ENCODE measurements around the gene CLPTM1L. TPM values are rescaled to one million over a fixed set of nuclear protein-coding genes. Genes with fewer than 3 reads are reported as not detected.

CLPTM1L gene
- polyA plus RNA-seq, 1 donor from 2014 or later: 61.6 TPM

GRCh38 chr5:1270426-1270825, 74.5 kb downstream of the CLPTM1L start:
- TF ChIP-seq TAF1 (IDR thresholded peaks at IDR 0.05; ENCODE audit: low read depth) (no peak), EP300 (conservative IDR thresholded peaks at IDR 0.05; ENCODE audit: poor library complexity, severe bottlenecking) (no peak), MXI1 (conservative IDR thresholded peaks at IDR 0.05; ENCODE audit: poor library complexity, severe bottlenecking) (no peak), RAD21 (conservative IDR thresholded peaks at IDR 0.05) (no peak), POLR2AphosphoS5 (IDR thresholded peaks at IDR 0.05) (no peak), EZH2 (IDR thresholded peaks at IDR 0.05; ENCODE audit: borderline replicate concordance, insufficient read depth, low read length, poor library complexity, severe bottlenecking) (no peak), SMC3 (conservative IDR thresholded peaks at IDR 0.05; ENCODE audit: poor library complexity) (no peak)
- TF ChIP-seq, protein P1, sequence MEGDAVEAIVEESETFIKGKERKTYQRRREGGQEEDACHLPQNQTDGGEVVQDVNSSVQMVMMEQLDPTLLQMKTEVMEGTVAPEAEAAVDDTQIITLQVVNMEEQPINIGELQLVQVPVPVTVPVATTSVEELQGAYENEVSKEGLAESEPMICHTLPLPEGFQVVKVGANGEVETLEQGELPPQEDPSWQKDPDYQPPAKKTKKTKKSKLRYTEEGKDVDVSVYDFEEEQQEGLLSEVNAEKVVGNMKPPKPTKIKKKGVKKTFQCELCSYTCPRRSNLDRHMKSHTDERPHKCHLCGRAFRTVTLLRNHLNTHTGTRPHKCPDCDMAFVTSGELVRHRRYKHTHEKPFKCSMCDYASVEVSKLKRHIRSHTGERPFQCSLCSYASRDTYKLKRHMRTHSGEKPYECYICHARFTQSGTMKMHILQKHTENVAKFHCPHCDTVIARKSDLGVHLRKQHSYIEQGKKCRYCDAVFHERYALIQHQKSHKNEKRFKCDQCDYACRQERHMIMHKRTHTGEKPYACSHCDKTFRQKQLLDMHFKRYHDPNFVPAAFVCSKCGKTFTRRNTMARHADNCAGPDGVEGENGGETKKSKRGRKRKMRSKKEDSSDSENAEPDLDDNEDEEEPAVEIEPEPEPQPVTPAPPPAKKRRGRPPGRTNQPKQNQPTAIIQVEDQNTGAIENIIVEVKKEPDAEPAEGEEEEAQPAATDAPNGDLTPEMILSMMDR (IDR thresholded peaks at IDR 0.05; ENCODE audit: poor library complexity, severe bottlenecking): no peak
- TF ChIP-seq, protein P2, sequence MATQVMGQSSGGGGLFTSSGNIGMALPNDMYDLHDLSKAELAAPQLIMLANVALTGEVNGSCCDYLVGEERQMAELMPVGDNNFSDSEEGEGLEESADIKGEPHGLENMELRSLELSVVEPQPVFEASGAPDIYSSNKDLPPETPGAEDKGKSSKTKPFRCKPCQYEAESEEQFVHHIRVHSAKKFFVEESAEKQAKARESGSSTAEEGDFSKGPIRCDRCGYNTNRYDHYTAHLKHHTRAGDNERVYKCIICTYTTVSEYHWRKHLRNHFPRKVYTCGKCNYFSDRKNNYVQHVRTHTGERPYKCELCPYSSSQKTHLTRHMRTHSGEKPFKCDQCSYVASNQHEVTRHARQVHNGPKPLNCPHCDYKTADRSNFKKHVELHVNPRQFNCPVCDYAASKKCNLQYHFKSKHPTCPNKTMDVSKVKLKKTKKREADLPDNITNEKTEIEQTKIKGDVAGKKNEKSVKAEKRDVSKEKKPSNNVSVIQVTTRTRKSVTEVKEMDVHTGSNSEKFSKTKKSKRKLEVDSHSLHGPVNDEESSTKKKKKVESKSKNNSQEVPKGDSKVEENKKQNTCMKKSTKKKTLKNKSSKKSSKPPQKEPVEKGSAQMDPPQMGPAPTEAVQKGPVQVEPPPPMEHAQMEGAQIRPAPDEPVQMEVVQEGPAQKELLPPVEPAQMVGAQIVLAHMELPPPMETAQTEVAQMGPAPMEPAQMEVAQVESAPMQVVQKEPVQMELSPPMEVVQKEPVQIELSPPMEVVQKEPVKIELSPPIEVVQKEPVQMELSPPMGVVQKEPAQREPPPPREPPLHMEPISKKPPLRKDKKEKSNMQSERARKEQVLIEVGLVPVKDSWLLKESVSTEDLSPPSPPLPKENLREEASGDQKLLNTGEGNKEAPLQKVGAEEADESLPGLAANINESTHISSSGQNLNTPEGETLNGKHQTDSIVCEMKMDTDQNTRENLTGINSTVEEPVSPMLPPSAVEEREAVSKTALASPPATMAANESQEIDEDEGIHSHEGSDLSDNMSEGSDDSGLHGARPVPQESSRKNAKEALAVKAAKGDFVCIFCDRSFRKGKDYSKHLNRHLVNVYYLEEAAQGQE (IDR thresholded peaks at IDR 0.05; ENCODE audit: borderline replicate concordance): no peak
- H3K9me2 ChIP-seq (ENCODE audit: insufficient read depth, low read length): no peaks in the 10 kb centered on the region
- no peaks in the 10 kb centered on the region for H3K9me3 ChIP-seq (ENCODE audit: low read length)
- H3K9ac ChIP-seq (ENCODE audit: low read length): no peak overlapping the region
- H3K79me2 ChIP-seq (replicated peaks; ENCODE audit: insufficient read depth, low read length): no peaks in the 10 kb centered on the region
- H3K27ac ChIP-seq (ENCODE audit: low read length): no peak overlapping the region
- no peak overlapping the region for H2AFZ ChIP-seq (ENCODE audit: low read depth, low read length)
- H3K27me3 ChIP-seq (ENCODE audit: insufficient read depth, low read depth, low read length): no peaks in the 10 kb centered on the region
- no peaks in the 10 kb centered on the region for H3K36me3 ChIP-seq (ENCODE audit: insufficient read depth, low read length)
- no peak overlapping the region for H3K4me3 ChIP-seq (ENCODE audit: low read length)
- H3K4me2 ChIP-seq (ENCODE audit: low read length): no peak overlapping the region
- H3F3A ChIP-seq (ENCODE audit: insufficient read depth, low read length, poor library complexity, severe bottlenecking): no peaks in the 10 kb centered on the region
- H4K20me1 ChIP-seq (ENCODE audit: insufficient read depth): no peaks in the 10 kb centered on the region

DNA sequence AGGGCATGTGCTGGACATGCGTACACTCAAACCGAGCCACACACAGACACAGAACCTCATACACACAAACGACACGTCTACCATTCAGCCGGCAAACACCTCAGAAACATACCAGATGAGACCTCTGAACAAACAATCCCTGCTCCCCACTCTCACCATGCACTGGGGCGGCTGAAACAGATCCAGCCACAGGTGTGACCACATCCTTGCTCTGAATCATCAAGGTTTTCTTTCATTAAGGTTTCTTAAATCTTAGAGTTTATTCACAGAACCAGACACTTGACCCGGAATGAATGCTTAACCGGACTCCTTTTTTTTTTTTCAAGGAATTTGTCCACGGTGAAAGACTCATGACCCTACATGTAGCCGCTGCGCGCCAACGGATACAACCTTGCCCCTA, 76.2 kb downstream of the CLPTM1L start:
- Histone ChIP-seq H4K20me1 (ENCODE audit: insufficient read depth) (no peaks in the 10 kb centered on the region), H3K9ac (ENCODE audit: low read length) (no peak overlapping the region)
- no peak for TF ChIP-seq RAD21 (conservative IDR thresholded peaks at IDR 0.05)
- TF ChIP-seq EZH2 (IDR thresholded peaks at IDR 0.05; ENCODE audit: borderline replicate concordance, insufficient read depth, low read length, poor library complexity, severe bottlenecking): no peak
- no peak for TF ChIP-seq POLR2AphosphoS5 (IDR thresholded peaks at IDR 0.05)
- TF ChIP-seq EP300 (conservative IDR thresholded peaks at IDR 0.05; ENCODE audit: poor library complexity, severe bottlenecking): no peak
- no peak for TF ChIP-seq SMC3 (conservative IDR thresholded peaks at IDR 0.05; ENCODE audit: poor library complexity)

More for the DNA sequence above, 76.2 kb downstream of the CLPTM1L start:
- no peak overlapping the region for H3K4me2 ChIP-seq (ENCODE audit: low read length)
- H3K9me2 ChIP-seq (ENCODE audit: insufficient read depth, low read length): no peaks in the 10 kb centered on the region
- H3K27me3 ChIP-seq (ENCODE audit: insufficient read depth, low read depth, low read length): no peaks in the 10 kb centered on the region
- no peak overlapping the region for H3K4me3 ChIP-seq (ENCODE audit: low read length)
- H3K36me3 ChIP-seq (ENCODE audit: insufficient read depth, low read length): no peaks in the 10 kb centered on the region
- no peak overlapping the region for H2AFZ ChIP-seq (ENCODE audit: low read depth, low read length)
- no peaks in the 10 kb centered on the region for H3K9me3 ChIP-seq (ENCODE audit: low read length)
- H3K27ac ChIP-seq (ENCODE audit: low read length): no peak overlapping the region
- H3F3A ChIP-seq (ENCODE audit: insufficient read depth, low read length, poor library complexity, severe bottlenecking): no peaks in the 10 kb centered on the region
- H3K79me2 ChIP-seq (replicated peaks; ENCODE audit: insufficient read depth, low read length): no peaks in the 10 kb centered on the region

All from neural cell (in vitro differentiated cells).